SK-N-SH (cell line): ENCODE measurements around the gene CCDC179. TPM values are rescaled to one million over a fixed set of nuclear protein-coding genes. Genes with fewer than 3 reads are reported as not detected.
A peak's percentile ranks its signal among the peaks of the same experiment; 100 is the strongest.

Experiments used
- CTCF ChIA-PET: fragments of 300-600, 350-600 bp; formaldehyde crosslinking; extraction: SDS; loops from one replicate; lab custom pipeline; 2021; lab: Yijun Ruan, JAX
- POLR2A ChIA-PET: fragments of 350-600 bp; sonication (Branson Sonifier 250); formaldehyde crosslinking; extraction: SDS; loops from one replicate; lab custom pipeline; 2020; ENCODE audit warnings: antibody characterized with exemption, inconsistent platforms; lab: Yijun Ruan, JAX
- DNase-seq: peaks from one replicate; pipeline ENCODE4 v3.0.0; 2012
- H2AFZ ChIP-seq: fragments of 200-600 bp; sonication (generic); 2 replicates; pipeline ENCODE4 v1.8.1; 2016; ENCODE audit warnings: antibody characterized with exemption, mild to moderate bottlenecking, low read depth
- H3F3A ChIP-seq: fragments of 200-600 bp; sonication (generic); replicated peaks from 2 replicates; pipeline ENCODE3; 2016; ENCODE audit warnings: antibody characterized with exemption, mild to moderate bottlenecking; ENCODE audit not compliant: insufficient read depth
- H3K27ac ChIP-seq, 2 experiments: fragments of 200-500 bp in 1 of 2; fragments of 200-600 bp in 1 of 2; sonication (Bioruptor generic) in 1 of 2; sonication (generic), shearing (Covaris generic) in 1 of 2; 2 replicates each; pipeline versions ENCODE4 v1.5.1 to v1.6.1; 2014 to 2016; ENCODE audit warnings: low read depth in 2 of 2, inconsistent platforms in 1 of 2, low read length in 1 of 2, mild to moderate bottlenecking in 1 of 2, mixed read lengths in 1 of 2
- H3K27me3 ChIP-seq: fragments of 200-600 bp; sonication (generic), shearing (Covaris generic); 2 replicates; pipeline ENCODE4 v1.6.1; 2016; ENCODE audit warnings: mixed run types; ENCODE audit not compliant: insufficient read depth
- H3K36me3 ChIP-seq, 2 experiments: fragments of 200-500 bp in 1 of 2; fragments of 200-600 bp in 1 of 2; sonication (Bioruptor generic) in 1 of 2; sonication (generic) in 1 of 2; replicated peaks in 1 of 2; 2 replicates each; pipeline versions ENCODE3 to v1.5.1; 2014 to 2016; ENCODE audit warnings: low read length in 1 of 2, mild to moderate bottlenecking in 1 of 2; ENCODE audit not compliant: insufficient read depth in 2 of 2, control insufficient read depth in 1 of 2
- H3K4me1 ChIP-seq, 2 experiments: fragments of 200-500 bp in 1 of 2; fragments of 200-600 bp in 1 of 2; sonication (Bioruptor generic) in 1 of 2; sonication (generic), shearing (Covaris generic) in 1 of 2; 2 replicates each; pipeline versions ENCODE4 v1.5.1 to v1.6.1; 2014 to 2016; ENCODE audit warnings: low read depth in 1 of 2, low read length in 1 of 2, mixed run types in 1 of 2; ENCODE audit not compliant: insufficient read depth in 2 of 2, control insufficient read depth in 1 of 2
- H3K4me2 ChIP-seq: fragments of 200-600 bp; sonication (generic), shearing (Covaris generic); 2 replicates; pipeline ENCODE4 v1.6.1; 2017; ENCODE audit warnings: mixed run types
- H3K4me3 ChIP-seq, 2 experiments: fragments of 200-500 bp in 1 of 2; fragments of 200-600 bp in 1 of 2; sonication (Bioruptor generic) in 1 of 2; sonication (generic), shearing (Covaris generic) in 1 of 2; 2 replicates each; pipeline versions ENCODE4 v1.5.1 to v1.8.1; 2014 to 2016; ENCODE audit warnings: low read depth in 2 of 2, inconsistent platforms in 1 of 2, low read length in 1 of 2, mild to moderate bottlenecking in 1 of 2, mixed read lengths in 1 of 2, moderate library complexity in 1 of 2
- H3K79me2 ChIP-seq: fragments of 200-600 bp; sonication (generic); 2 replicates; pipeline ENCODE4 v1.8.1; 2017; ENCODE audit warnings: mild to moderate bottlenecking; ENCODE audit not compliant: insufficient read depth
- H3K9ac ChIP-seq: fragments of 200-600 bp; sonication (generic); 2 replicates; pipeline ENCODE4 v1.6.1; 2017; ENCODE audit warnings: mixed run types
- H3K9me2 ChIP-seq: fragments of 200-600 bp; sonication (generic); 2 replicates; pipeline ENCODE4 v1.6.1; 2017; ENCODE audit warnings: mixed run types
- H3K9me3 ChIP-seq: fragments of 200-600 bp; sonication (generic); 2 replicates; pipeline ENCODE4 v1.6.1; 2017; ENCODE audit warnings: mixed run types, mild to moderate bottlenecking, moderate library complexity
- H4K20me1 ChIP-seq: fragments of 200-600 bp; sonication (generic); 2 replicates; pipeline ENCODE4 v1.6.1; 2017; ENCODE audit warnings: mild to moderate bottlenecking, mixed run types; ENCODE audit not compliant: insufficient read depth
- CHD2 ChIP-seq: fragments of 150-350 bp; IDR thresholded peaks from 2 replicates; pipeline ENCODE4 v1.6.1; 2018; ENCODE audit warnings: low read length; ENCODE audit not compliant: partially characterized antibody
- ELF1 ChIP-seq: IDR thresholded peaks from 2 replicates; pipeline ENCODE4 v1.4.0; 2012
- GATA2 ChIP-seq: sonication (generic); formaldehyde crosslinking; IDR thresholded peaks from 2 replicates; pipeline ENCODE4 v1.5.0; 2020; ENCODE audit warnings: mild to moderate bottlenecking, missing genetic modification reagents
- NRF1 ChIP-seq: IDR thresholded peaks from 2 replicates; pipeline ENCODE4 v1.6.1; 2012; ENCODE audit warnings: low read depth, mild to moderate bottlenecking, low read length
- RFX5 ChIP-seq: IDR thresholded peaks from 2 replicates; pipeline ENCODE4 v1.6.1; 2012; ENCODE audit warnings: mild to moderate bottlenecking, improper control_type of control experiment, low read length
- YY1 ChIP-seq: IDR thresholded peaks from 2 replicates; pipeline ENCODE4 v1.4.0; 2012; ENCODE audit warnings: low read depth, mild to moderate bottlenecking
- WGBS: methylation state at CpG from one replicate; pipeline ENCODE4 v1.1.6; 2017; ENCODE audit warnings: low lambda C conversion rate; 5-methylcytosine and 5-hydroxymethylcytosine counted together
- polyA plus RNA-seq, 3 experiments: library from polyadenylated mRNA; depleted of rRNA; stranded (reverse); fragments of >200 nt; gene quantifications; 2 replicates each; pipeline ENCODE4 v1.2.3, GENCODE V29; 2012
- TF ChIP-seq, protein P1 (sequence below): IDR thresholded peaks from 2 replicates; pipeline ENCODE4 v1.6.1; 2012; ENCODE audit warnings: mild to moderate bottlenecking, low read depth, low read length, moderate library complexity
- TF ChIP-seq, protein P2 (sequence below): fragments of 150-350 bp; IDR thresholded peaks from 2 replicates; pipeline ENCODE4 v1.6.1; 2017; ENCODE audit warnings: antibody characterized with exemption, low read length, low read depth, borderline replicate concordance
- TF ChIP-seq, protein P3 (sequence below): IDR thresholded peaks from 2 replicates; pipeline ENCODE4 v1.4.0; 2012; ENCODE audit warnings: low read depth, borderline replicate concordance

Gene CCDC179
- polyA plus RNA-seq, 1 of the 3 experiments (the other 2 are of a cell fraction) = not detected

DNA sequence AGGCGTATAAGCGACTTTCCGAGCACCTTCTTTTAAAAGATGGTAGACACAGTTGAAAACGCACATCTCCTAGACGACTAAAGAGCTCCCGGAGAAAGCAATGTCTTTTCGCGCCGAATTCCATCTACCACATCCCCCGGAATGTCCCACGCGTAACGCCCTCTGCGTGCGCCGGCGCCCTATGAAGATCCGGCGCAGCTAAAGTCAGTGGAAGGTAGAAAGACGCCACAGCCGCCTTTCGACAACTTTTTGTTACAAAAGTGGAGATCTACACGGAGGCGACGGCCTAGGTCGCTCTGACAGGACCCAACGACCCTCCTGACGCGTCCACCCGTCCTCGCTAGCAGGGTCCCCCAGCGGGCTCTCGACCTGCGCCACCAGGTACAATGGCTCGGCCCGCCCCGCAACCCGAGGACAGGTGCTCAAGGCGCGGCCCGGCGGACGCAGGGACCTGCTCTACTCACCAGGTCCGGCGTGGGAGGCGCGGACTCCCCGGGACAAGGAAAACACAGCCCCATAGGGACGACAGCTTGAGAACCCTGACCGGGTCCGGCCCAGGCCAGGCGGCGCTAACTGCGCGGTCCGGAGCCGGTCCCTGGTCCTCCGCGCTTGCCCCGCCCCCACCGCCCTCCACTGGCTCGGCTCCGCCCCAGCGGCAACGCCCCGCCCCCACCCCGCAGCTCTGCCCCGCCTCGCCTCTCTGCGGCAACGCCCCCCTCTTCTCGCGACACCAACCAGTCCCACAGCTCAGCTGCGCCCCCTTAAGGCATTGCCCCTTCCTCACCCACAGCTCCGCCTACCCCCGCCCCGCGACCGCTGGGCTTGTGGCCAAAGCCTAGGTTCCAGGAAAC is 30.8 kb downstream of the CCDC179 start, which contains the start of gene SVIP (continued):
- TF ChIP-seq, protein P1, sequence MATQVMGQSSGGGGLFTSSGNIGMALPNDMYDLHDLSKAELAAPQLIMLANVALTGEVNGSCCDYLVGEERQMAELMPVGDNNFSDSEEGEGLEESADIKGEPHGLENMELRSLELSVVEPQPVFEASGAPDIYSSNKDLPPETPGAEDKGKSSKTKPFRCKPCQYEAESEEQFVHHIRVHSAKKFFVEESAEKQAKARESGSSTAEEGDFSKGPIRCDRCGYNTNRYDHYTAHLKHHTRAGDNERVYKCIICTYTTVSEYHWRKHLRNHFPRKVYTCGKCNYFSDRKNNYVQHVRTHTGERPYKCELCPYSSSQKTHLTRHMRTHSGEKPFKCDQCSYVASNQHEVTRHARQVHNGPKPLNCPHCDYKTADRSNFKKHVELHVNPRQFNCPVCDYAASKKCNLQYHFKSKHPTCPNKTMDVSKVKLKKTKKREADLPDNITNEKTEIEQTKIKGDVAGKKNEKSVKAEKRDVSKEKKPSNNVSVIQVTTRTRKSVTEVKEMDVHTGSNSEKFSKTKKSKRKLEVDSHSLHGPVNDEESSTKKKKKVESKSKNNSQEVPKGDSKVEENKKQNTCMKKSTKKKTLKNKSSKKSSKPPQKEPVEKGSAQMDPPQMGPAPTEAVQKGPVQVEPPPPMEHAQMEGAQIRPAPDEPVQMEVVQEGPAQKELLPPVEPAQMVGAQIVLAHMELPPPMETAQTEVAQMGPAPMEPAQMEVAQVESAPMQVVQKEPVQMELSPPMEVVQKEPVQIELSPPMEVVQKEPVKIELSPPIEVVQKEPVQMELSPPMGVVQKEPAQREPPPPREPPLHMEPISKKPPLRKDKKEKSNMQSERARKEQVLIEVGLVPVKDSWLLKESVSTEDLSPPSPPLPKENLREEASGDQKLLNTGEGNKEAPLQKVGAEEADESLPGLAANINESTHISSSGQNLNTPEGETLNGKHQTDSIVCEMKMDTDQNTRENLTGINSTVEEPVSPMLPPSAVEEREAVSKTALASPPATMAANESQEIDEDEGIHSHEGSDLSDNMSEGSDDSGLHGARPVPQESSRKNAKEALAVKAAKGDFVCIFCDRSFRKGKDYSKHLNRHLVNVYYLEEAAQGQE = no peak
- TF ChIP-seq ELF1 (peak; percentile 45; the same call in 1 of the 2 replicates), YY1 (no peak), RFX5 (no peak), NRF1 (peak; percentile 69), CHD2 (peak; percentile 99)
- TF ChIP-seq, protein P2, sequence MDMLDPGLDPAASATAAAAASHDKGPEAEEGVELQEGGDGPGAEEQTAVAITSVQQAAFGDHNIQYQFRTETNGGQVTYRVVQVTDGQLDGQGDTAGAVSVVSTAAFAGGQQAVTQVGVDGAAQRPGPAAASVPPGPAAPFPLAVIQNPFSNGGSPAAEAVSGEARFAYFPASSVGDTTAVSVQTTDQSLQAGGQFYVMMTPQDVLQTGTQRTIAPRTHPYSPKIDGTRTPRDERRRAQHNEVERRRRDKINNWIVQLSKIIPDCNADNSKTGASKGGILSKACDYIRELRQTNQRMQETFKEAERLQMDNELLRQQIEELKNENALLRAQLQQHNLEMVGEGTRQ = no peak
- TF ChIP-seq, protein P3, sequence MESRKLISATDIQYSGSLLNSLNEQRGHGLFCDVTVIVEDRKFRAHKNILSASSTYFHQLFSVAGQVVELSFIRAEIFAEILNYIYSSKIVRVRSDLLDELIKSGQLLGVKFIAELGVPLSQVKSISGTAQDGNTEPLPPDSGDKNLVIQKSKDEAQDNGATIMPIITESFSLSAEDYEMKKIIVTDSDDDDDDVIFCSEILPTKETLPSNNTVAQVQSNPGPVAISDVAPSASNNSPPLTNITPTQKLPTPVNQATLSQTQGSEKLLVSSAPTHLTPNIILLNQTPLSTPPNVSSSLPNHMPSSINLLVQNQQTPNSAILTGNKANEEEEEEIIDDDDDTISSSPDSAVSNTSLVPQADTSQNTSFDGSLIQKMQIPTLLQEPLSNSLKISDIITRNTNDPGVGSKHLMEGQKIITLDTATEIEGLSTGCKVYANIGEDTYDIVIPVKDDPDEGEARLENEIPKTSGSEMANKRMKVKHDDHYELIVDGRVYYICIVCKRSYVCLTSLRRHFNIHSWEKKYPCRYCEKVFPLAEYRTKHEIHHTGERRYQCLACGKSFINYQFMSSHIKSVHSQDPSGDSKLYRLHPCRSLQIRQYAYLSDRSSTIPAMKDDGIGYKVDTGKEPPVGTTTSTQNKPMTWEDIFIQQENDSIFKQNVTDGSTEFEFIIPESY = peak; percentile 96

DNA sequence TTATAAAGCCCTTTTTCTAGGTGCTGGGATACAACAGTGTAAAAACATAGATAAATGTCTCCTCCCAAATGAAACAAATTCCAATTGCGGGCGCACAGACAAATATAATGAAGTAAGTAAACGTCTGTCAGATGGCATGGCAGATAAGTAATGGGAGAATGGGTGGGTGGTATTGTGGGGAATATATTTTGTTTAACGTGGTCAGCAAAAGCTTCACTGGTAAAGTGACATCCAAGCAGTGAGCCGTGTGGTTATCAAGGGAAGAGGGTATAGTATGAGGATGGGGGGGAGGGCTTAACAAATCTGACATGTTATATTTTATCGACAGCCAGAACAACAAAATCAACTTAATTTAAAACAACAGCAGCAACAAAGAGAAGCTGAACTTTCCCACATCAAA is 31.9 kb downstream of the CCDC179 start:
- peaks cover 7% of the 10 kb centered on the region for H3K79me2 ChIP-seq
- peak overlapping the region; percentile 83 to 96 for H3K4me3 ChIP-seq
- POLR2A ChIA-PET = no interaction called here
- CTCF ChIA-PET = interaction anchor here (0.9 to 1.5 kb wide), 4 partner anchors 12 to 584 kb away, joined by 3 to 9 read pairs (median 4); no protein-coding TSS in a partner anchor
- H3F3A ChIP-seq = no peaks in the 10 kb centered on the region
- H2AFZ ChIP-seq = peak overlapping the region; percentile 77
- H3K4me2 ChIP-seq = peak overlapping the region; percentile 74
- H4K20me1 ChIP-seq = no peaks in the 10 kb centered on the region
- no peaks in the 10 kb centered on the region for H3K9me2 ChIP-seq
- DNase-seq = peak; percentile 15
- TF ChIP-seq GATA2 (CRISPR knock-in tag) (peak; percentile 48), CHD2 (no peak)
- peak overlapping the region; percentile 78; the same call in 1 of the 2 replicates for H3K9ac ChIP-seq
- H3K27ac ChIP-seq = no peak overlapping the region
- peaks cover 0 to 7% of the 10 kb centered on the region in 2 experiments; a peak in 2 of 4 replicates for H3K4me1 ChIP-seq
- peaks cover 27 to 31% of the 10 kb centered on the region in 2 experiments for H3K36me3 ChIP-seq
- H3K27me3 ChIP-seq = no peaks in the 10 kb centered on the region
- H3K9me3 ChIP-seq = no peaks in the 10 kb centered on the region
- WGBS = 15% methylated on average over 6 of the region's 6 CpGs
